ENCODE results near the gene MPV17.
"Not testable (repeated sequence)": the region's sequence is repeated elsewhere in the genome, so short reads cannot be mapped to it uniquely, and the experiment has no call there.

Gene MPV17

GRCh38 chr2:27296481-27296880 is 26.4 kb downstream of the MPV17 start:
- DNase-seq = no peak

DNA sequence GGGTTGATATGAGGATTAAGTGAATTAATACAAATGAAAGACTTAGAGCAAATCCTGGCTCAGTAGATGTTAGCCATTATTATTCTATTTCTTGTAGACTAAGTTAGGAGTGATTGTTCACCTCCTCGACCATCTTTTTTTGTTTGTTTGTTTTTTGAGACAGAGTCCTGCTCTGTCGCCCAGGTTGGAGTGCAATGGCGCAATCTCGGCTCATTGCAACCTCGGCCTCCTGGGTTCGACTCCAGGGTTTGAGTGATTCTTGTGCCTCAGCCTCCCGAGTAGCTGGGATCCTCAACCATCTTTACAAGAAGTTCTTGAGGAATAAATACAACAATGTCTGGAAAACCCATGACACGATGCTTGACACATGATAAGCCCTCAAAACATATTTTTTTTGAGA is 28.0 kb downstream of the MPV17 start:
- DNase-seq = no peak

DNA sequence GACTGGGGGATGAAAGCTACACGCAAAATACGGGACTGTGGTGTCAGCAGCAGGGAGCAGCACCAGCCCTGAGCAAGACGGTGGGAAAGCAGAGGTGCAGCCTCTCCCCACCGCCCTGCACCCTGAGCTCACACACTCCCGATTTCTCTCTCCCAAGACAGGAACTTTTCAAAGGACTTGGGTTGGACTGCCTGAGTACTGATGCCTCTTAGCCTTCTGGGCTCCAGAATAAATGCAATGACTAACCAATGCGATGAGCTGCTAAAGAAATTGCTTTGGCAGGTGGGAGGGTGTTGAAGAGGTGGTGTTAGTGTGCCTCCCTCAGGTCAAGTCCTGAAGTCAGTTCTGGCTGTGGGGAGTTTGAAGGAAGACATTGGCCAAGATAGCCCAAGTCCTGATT is 31.0 kb downstream of the MPV17 start:
- DNase-seq = no peak

DNA sequence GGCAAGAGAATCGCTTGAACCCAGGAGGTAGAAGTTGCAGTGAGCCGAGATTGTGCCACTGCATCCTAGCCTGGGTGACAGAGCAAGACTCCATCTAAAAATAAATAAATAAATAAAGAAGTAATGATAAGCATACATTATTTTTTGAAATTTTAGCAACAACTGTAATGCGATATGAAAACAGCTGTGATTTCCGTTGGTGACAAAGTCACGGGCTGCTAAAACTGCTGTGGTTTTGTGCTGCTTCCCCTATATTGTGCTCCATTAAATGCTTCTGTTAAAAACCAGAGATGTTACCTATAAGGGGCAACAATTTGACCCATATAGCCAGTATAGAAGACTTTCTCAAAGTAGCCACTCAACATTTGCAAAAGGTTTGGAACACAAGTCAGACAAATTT is 32.3 kb downstream of the MPV17 start:
- DNase-seq = no peak

GRCh38 chr2:27288610-27289009 is 34.3 kb downstream of the MPV17 start:
- no peak for DNase-seq

GRCh38 chr2:27285481-27285880 is 37.4 kb downstream of the MPV17 start:
- no peak for DNase-seq

- DNase-seq = no peak
Measured at GRCh38 chr2:27284996-27285395, 37.9 kb downstream of the MPV17 start.

GRCh38 chr2:27282892-27283291 is 40.0 kb downstream of the MPV17 start:
- DNase-seq = no peak

- DNase-seq = no peak
Measured at GRCh38 chr2:27281855-27282559, 40.9 kb downstream of the MPV17 start, which contains the start of gene TRIM54. TSS of gene TRIM54 (plus strand) at chr2:27282429. CDS start at chr2:27282732, 303 bp downstream.

- DNase-seq = no peak
Measured at GRCh38 chr2:27281442-27281841, 41.5 kb downstream of the MPV17 start.

- no peak for DNase-seq
Measured at GRCh38 chr2:27280826-27281225, 42.1 kb downstream of the MPV17 start.

DNA sequence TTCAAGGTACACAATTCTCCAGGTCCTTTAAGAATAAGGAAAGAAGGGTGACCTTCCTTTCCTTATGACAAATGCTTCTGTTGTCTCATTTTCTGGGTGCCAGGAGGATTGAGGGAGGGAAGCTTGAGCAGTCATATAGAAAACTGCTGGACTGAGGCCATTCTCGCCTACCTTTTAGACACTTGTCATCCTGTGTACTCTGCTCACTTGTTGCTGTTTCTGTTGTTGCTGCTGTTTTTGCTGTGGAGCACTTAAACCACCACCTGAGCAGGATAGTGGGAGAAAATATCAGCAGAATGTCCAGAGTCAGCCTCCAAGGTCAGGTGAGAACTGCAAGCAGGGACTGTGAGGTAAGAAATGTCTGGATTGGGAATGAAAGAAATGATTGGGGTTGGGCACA is 44.9 kb downstream of the MPV17 start:
- DNase-seq = no peak

- no peak for DNase-seq
Measured at GRCh38 chr2:27275211-27276150, 47.4 kb downstream of the MPV17 start, which contains the start of gene DNAJC5G. TSS of gene DNAJC5G (plus strand) at chr2:27275433. CDS start at chr2:27276729, 1,296 bp downstream.

- DNase-seq = not testable (repeated sequence)
Measured at GRCh38 chr2:27272537-27273522, 50.1 kb downstream of the MPV17 start.

DNA sequence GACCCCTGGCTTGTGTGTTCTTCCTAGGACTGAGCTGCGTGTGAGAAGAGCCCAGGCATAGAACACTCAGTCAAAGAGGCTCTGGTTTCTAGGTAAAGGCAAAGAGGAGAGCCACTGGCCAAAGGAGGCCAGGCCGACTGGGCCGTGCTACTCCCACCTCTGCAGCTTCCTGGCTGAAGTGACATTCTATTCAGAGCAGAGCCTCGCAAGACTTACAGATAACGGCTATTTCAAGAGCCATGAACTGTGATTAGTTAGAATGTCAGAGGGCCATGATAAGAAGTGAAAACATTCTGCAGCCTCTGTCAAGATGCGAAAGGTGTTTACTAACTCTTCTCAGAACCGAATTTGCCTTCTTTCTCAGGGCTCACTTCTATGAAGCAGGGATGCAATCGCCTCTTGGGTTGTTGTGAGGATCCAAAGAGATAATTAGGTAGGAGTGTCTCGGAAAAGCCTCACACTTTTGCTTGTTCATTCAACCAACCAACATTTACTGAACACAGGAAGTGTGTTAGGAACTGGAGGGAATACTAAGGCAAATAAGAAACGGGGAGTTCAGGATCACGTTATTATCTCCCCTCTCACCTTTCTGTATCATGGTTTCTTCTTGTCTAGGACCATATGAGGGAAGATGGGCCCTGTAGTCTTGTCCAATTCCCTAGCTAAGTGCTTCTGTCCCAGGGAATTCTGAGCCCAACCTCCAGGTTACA is 51.1 kb downstream of the MPV17 start:
- no peak for DNase-seq

- no peak for DNase-seq
Measured at GRCh38 chr2:27270670-27271069, 52.2 kb downstream of the MPV17 start.

GRCh38 chr2:27270131-27270530 is 52.8 kb downstream of the MPV17 start:
- no peak for DNase-seq

DNA sequence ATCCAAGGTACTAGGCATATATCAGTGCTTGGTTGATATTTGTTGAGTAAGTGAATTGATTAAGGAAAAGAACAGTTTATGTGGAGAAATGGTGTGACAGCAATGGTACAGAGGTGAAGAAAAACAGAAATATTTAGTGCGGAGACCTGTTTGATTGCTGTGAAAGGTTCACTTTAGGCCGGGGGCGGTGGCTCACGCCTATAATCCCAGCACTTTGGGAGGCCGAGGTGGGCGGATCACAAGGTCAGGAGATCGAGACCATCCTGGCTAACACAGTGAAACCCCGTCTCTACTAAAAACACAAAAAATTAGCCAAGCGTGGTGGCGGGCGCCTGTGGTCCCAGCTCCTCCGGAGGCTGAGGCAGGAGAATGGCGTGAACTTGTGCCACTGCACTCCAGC is 54.6 kb downstream of the MPV17 start:
- DNase-seq = not testable (repeated sequence)

DNA sequence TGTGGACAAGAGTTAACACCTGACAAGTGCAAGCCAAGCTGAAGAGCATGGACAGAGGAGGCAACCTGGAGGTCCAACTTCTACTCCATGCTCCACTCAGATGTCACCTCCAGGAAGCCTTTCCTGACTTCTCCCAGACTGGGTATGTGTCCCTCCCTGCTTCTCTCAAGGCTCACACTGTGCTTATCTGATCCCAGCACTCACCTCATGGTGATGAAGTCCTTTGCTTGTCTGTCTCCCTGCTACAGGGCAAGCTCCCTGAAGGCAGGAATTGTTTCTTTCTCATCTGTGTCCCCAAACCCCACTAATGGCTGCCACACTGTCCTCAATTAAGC is 57.4 kb downstream of the MPV17 start:
- DNase-seq = no peak

- peak; percentile 26 for DNase-seq
Measured at GRCh38 chr2:27264753-27265535, 58.0 kb downstream of the MPV17 start.

- no peak for DNase-seq
Measured at GRCh38 chr2:27264253-27264752, 58.6 kb downstream of the MPV17 start.

Data from fibroblast of upper back skin (primary cell).